ENCODE data around the gene DOCK9. TPM values are rescaled to one million over a fixed set of nuclear protein-coding genes. Genes with fewer than 3 reads are reported as not detected.

The DOCK9 gene
- total RNA-seq, 2 donors from 2014 or later: 107 to 117 TPM

- Histone ChIP-seq H3K4me1 (replicated peaks) (no peaks in the 10 kb centered on the region), H3K27ac (no peak overlapping the region), H3K27me3 (replicated peaks; ENCODE audit: insufficient read depth) (no peaks in the 10 kb centered on the region), H3K36me3 (no peaks in the 10 kb centered on the region), H3K9me3 (no peaks in the 10 kb centered on the region), H3K4me3 (no peak overlapping the region)
- TF ChIP-seq CTCF (IDR thresholded peaks at IDR 0.05) (no peak), POLR2A (IDR thresholded peaks at IDR 0.05) (no peak), POLR2AphosphoS5 (IDR thresholded peaks at IDR 0.05) (no peak)
- WGBS: 56% methylated on average over 16 of the region's 16 CpGs
- intact Hi-C loops (cut with DNase I): no loop called here
- no peak for DNase-seq (ENCODE audit: low spot score)
Observed at GRCh38 chr13:98771838-98772611, 205.8 kb downstream of the DOCK9 start.

GRCh38 chr13:98769736-98770135, 208.1 kb downstream of the DOCK9 start:
- Histone ChIP-seq H3K4me3 (no peak overlapping the region), H3K9me3 (no peaks in the 10 kb centered on the region), H3K4me1 (replicated peaks) (no peaks in the 10 kb centered on the region), H3K27ac (no peak overlapping the region), H3K36me3 (no peaks in the 10 kb centered on the region), H3K27me3 (replicated peaks; ENCODE audit: insufficient read depth) (no peaks in the 10 kb centered on the region)
- TF ChIP-seq POLR2A (IDR thresholded peaks at IDR 0.05): no peak
- TF ChIP-seq CTCF (IDR thresholded peaks at IDR 0.05): no peak
- no peak for TF ChIP-seq POLR2AphosphoS5 (IDR thresholded peaks at IDR 0.05)
- intact Hi-C loops (cut with DNase I): no loop called here
- 91% methylated on average over 7 of the region's 7 CpGs for WGBS
- DNase-seq (ENCODE audit: low spot score): no peak

- WGBS: 84% methylated on average over 4 of the region's 4 CpGs
Observed at GRCh38 chr13:98768522-98768921, 209.3 kb downstream of the DOCK9 start.

GRCh38 chr13:98766697-98767096, 211.2 kb downstream of the DOCK9 start:
- H3K27me3 ChIP-seq (replicated peaks; ENCODE audit: insufficient read depth): no peaks in the 10 kb centered on the region
- H3K36me3 ChIP-seq: no peaks in the 10 kb centered on the region
- TF ChIP-seq POLR2AphosphoS5 (IDR thresholded peaks at IDR 0.05) (no peak), POLR2A (IDR thresholded peaks at IDR 0.05) (no peak), CTCF (IDR thresholded peaks at IDR 0.05) (no peak)
- H3K9me3 ChIP-seq: no peaks in the 10 kb centered on the region
- no peaks in the 10 kb centered on the region for H3K4me1 ChIP-seq (replicated peaks)
- WGBS: 51% methylated on average over 11 of the region's 11 CpGs
- H3K4me3 ChIP-seq: no peak overlapping the region
- no peak overlapping the region for H3K27ac ChIP-seq
- no peak for DNase-seq (ENCODE audit: low spot score)
- intact Hi-C loops (cut with DNase I): no loop called here

More at GRCh38 chr13:98768522-98768921, 209.3 kb downstream of the DOCK9 start:
- Histone ChIP-seq H3K9me3 (no peaks in the 10 kb centered on the region), H3K27me3 (replicated peaks; ENCODE audit: insufficient read depth) (no peaks in the 10 kb centered on the region), H3K36me3 (no peaks in the 10 kb centered on the region), H3K4me1 (replicated peaks) (no peaks in the 10 kb centered on the region), H3K27ac (no peak overlapping the region), H3K4me3 (no peak overlapping the region)
- DNase-seq (ENCODE audit: low spot score): no peak
- intact Hi-C loops (cut with DNase I): no loop called here
- TF ChIP-seq CTCF (IDR thresholded peaks at IDR 0.05) (no peak), POLR2A (IDR thresholded peaks at IDR 0.05) (no peak), POLR2AphosphoS5 (IDR thresholded peaks at IDR 0.05) (no peak)

GRCh38 chr13:98765996-98766519, 211.8 kb downstream of the DOCK9 start:
- intact Hi-C loops (cut with DNase I): no loop called here
- Histone ChIP-seq H3K4me1 (replicated peaks) (no peaks in the 10 kb centered on the region), H3K36me3 (no peaks in the 10 kb centered on the region)

More at GRCh38 chr13:98765996-98766519, 211.8 kb downstream of the DOCK9 start:
- Histone ChIP-seq H3K27me3 (replicated peaks; ENCODE audit: insufficient read depth) (no peaks in the 10 kb centered on the region), H3K27ac (no peak overlapping the region), H3K9me3 (no peaks in the 10 kb centered on the region), H3K4me3 (no peak overlapping the region)
- 70% methylated on average over 8 of the region's 8 CpGs for WGBS
- TF ChIP-seq POLR2A (IDR thresholded peaks at IDR 0.05) (no peak), POLR2AphosphoS5 (IDR thresholded peaks at IDR 0.05) (peak; percentile 8), CTCF (IDR thresholded peaks at IDR 0.05) (no peak)
- DNase-seq (ENCODE audit: low spot score): no peak

Data from prostate gland (tissue), 2 donors.